Psoas muscle (tissue), 8 donors: ENCODE measurements around the gene CCL4L2. TPM values are rescaled to one million over a fixed set of nuclear protein-coding genes. Genes with fewer than 3 reads are reported as not detected.
"Not testable (repeated sequence)": the region's sequence is repeated elsewhere in the genome, so short reads cannot be mapped to it uniquely, and the experiment has no call there.

Source experiments
- ATAC-seq, 4 donors: fragments of 200-7000 bp; cut with Tn5 transposase; one replicate each; pipeline ENCODE4 v1.9.1; 2020; ENCODE audit warnings: moderate library complexity in 3 of 4, mild to moderate bottlenecking in 2 of 4
- DNase-seq, 2 donors: peaks; one replicate each; pipeline ENCODE4 v3.0.0-alpha.2; 2020
- H3K27ac ChIP-seq: fragments of 200-600 bp; one replicate; pipeline ENCODE4 v1.8.0; 2022
- H3K27me3 ChIP-seq, 3 donors: fragments of 200-600 bp in 1 of 3; one replicate each; pipeline versions ENCODE4 v1.6.1 to v1.8.0; 2013 to 2022; ENCODE audit warnings: low read length in 2 of 3, mild to moderate bottlenecking in 2 of 3, moderate library complexity in 1 of 3; ENCODE audit not compliant: insufficient read depth in 3 of 3
- H3K36me3 ChIP-seq, 2 donors: fragments of 200-600 bp in 1 of 2; one replicate each; pipeline versions ENCODE4 v1.6.1 to v1.8.0; 2013 to 2022; ENCODE audit warnings: low read depth in 1 of 2, mild to moderate bottlenecking in 1 of 2, moderate library complexity in 1 of 2; ENCODE audit not compliant: insufficient read depth in 1 of 2
- H3K4me1 ChIP-seq: fragments of 200-600 bp; one replicate; pipeline ENCODE4 v1.8.0; 2022
- H3K4me3 ChIP-seq: fragments of 200-600 bp; one replicate; pipeline ENCODE4 v1.8.0; 2022; ENCODE audit warnings: mild to moderate bottlenecking
- H3K9me3 ChIP-seq: fragments of 200-600 bp; one replicate; pipeline ENCODE4 v1.8.0; 2022
- CTCF ChIP-seq: fragments of 200-600 bp; IDR thresholded peaks from one replicate; pipeline ENCODE4 v1.8.0; 2022; ENCODE audit warnings: antibody characterized with exemption
- WGBS, 3 donors: extraction: QIAGEN DNeasy Blood & Tissue Kit; methylation state at CpG; one replicate each; pipeline versions ENCODE4 v1.1.6 to v1.1.7; 2013; 5-methylcytosine and 5-hydroxymethylcytosine counted together
- intact Hi-C, 2 donors: fragments of 100-400 bp; cut with DNase I; formaldehyde crosslinking; loops; one replicate each; pipeline versions ENCODE4 v1.11.0 to v1.14.2; 2022
- polyA plus RNA-seq, 3 donors: library from polyadenylated mRNA; stranded (reverse); fragments of 200-250 nt; gene quantifications; one replicate each; pipeline ENCODE4 v1.2.3, GENCODE V29; 2013
- total RNA-seq, 4 donors: library from RNA; stranded (reverse); fragmentation: NEBNext Ultra II Directional in 2 of 4; extraction: Animal tissue kit (Norgen Biotek cat#: 25700) in 2 of 4; gene quantifications; one replicate each; pipeline versions ENCODE4 v1.2.1 to v1.2.4, GENCODE V29; 2021 to 2023
- donor health status: healthy with polysubstance abuse.
- donor health status: DM: no; HTN: no; CAD: no; lungs with moderate emphysema.
- donor health status: Bipolar disorder and iron deficiency.
- donor health status: healthy.
- donor health status: DM: yes; HTN: yes; CAD: no.
- donor health status: DM: no; HTN: no; CAD: no.
- donor health status: DM: no; HTN: no; CAD: no.
- donor health status: DM: yes; HTN: yes; CAD: no.

Gene CCL4L2
- total and polyA plus RNA-seq, 7 donors = not detected

- no peaks in the 10 kb centered on the region for H3K9me3 ChIP-seq
- no peaks in the 10 kb centered on the region for H3K4me1 ChIP-seq
- intact Hi-C loops = no loop called here
- DNase-seq (no peak), ATAC-seq (no peak)
- no peak for TF ChIP-seq CTCF
- H3K27ac ChIP-seq = no peak overlapping the region
- no peaks in the 10 kb centered on the region for H3K27me3 ChIP-seq
- 72 to 81% (median 79%) methylated on average over 3 of the region's 3 CpGs for WGBS, 3 donors
- H3K4me3 ChIP-seq = no peak overlapping the region
- no peaks in the 10 kb centered on the region for H3K36me3 ChIP-seq
These were observed 7.5 kb upstream of the CCL4L2 start for GRCh38 chr17:36203335-36203734.

- WGBS, 3 donors = 83 to 85% (median 83%) methylated on average over 7 of the region's 7 CpGs
- H3K27me3 ChIP-seq = no peaks in the 10 kb centered on the region
- H3K4me3 ChIP-seq = no peak overlapping the region
- H3K27ac ChIP-seq = no peak overlapping the region
- H3K9me3 ChIP-seq = no peaks in the 10 kb centered on the region
- intact Hi-C loops = no loop called here
- no peaks in the 10 kb centered on the region for H3K4me1 ChIP-seq
- ATAC-seq (no peak), DNase-seq (no peak)
- no peak for TF ChIP-seq CTCF
- no peaks in the 10 kb centered on the region for H3K36me3 ChIP-seq
These were observed 6.0 kb upstream of the CCL4L2 start for GRCh38 chr17:36204724-36205500.

- DNase-seq = no peak
- Histone ChIP-seq H3K9me3 (no peaks in the 10 kb centered on the region), H3K27ac (no peak overlapping the region), H3K36me3 (no peaks in the 10 kb centered on the region), H3K27me3 (no peaks in the 10 kb centered on the region), H3K4me3 (no peak overlapping the region), H3K4me1 (no peaks in the 10 kb centered on the region)
- intact Hi-C loops = no loop called here
- no peak for TF ChIP-seq CTCF
- 55 to 67% (median 65%) methylated on average over 4 of the region's 4 CpGs for WGBS, 3 donors
- ATAC-seq = no peak
These were observed 5.0 kb upstream of the CCL4L2 start for GRCh38 chr17:36205637-36206485.

GRCh38 chr17:36206486-36206821 is 4.4 kb upstream of the CCL4L2 start:
- DNase-seq, ATAC-seq, H3K27me3 ChIP-seq, H3K9me3 ChIP-seq, intact Hi-C loops, H3K36me3 ChIP-seq, H3K4me1 ChIP-seq, H3K4me3 ChIP-seq, H3K27ac ChIP-seq: not testable (repeated sequence)
- 55 to 67% (median 63%) methylated on average over 1 of the region's 1 CpG for WGBS, 3 donors

GRCh38 chr17:36207383-36207782 is 3.5 kb upstream of the CCL4L2 start:
- H3K9me3 ChIP-seq, ATAC-seq, H3K27ac ChIP-seq, intact Hi-C loops, H3K4me1 ChIP-seq, DNase-seq, H3K27me3 ChIP-seq, H3K36me3 ChIP-seq, H3K4me3 ChIP-seq: not testable (repeated sequence)
- 69 to 79% (median 72%) methylated on average over 5 to 6 of the region's 6 CpGs for WGBS, 3 donors
